Esophagus (tissue), 2 donors: ENCODE results near the gene ASGR2. TPM values are rescaled to one million over a fixed set of nuclear protein-coding genes. Genes with fewer than 3 reads are reported as not detected.
A peak's percentile ranks its signal among the peaks of the same experiment; 100 is the strongest.

Experiments
- H3K27ac ChIP-seq, 2 donors: one replicate each; pipeline ENCODE4 v1.5.1; 2013; ENCODE audit warnings: low read depth in 2 of 2, mild to moderate bottlenecking in 2 of 2, inconsistent platforms in 1 of 2, low read length in 1 of 2, moderate library complexity in 1 of 2
- H3K27me3 ChIP-seq, 2 donors: one replicate each; pipeline ENCODE4 v1.6.1; 2013; ENCODE audit warnings: low read length in 2 of 2, control low read depth in 1 of 2, mild to moderate bottlenecking in 1 of 2; ENCODE audit not compliant: insufficient read depth in 2 of 2, control insufficient read depth in 1 of 2
- H3K36me3 ChIP-seq, 2 donors: one replicate each; pipeline ENCODE4 v1.6.1; 2013; ENCODE audit warnings: low read length in 1 of 2; ENCODE audit not compliant: control insufficient read depth in 2 of 2, insufficient read depth in 2 of 2
- H3K4me1 ChIP-seq, 2 donors: one replicate each; pipeline ENCODE4 v1.6.1; 2013; ENCODE audit warnings: low read length in 1 of 2; ENCODE audit not compliant: control insufficient read depth in 2 of 2, insufficient read depth in 2 of 2
- H3K4me3 ChIP-seq, 2 donors: one replicate each; pipeline ENCODE4 v1.5.1; 2013; ENCODE audit warnings: low read length in 2 of 2, mild to moderate bottlenecking in 2 of 2, low read depth in 1 of 2, moderate library complexity in 1 of 2
- H3K9me3 ChIP-seq, 2 donors: one replicate each; pipeline ENCODE4 v1.6.1; 2013; ENCODE audit warnings: mild to moderate bottlenecking in 2 of 2, low read depth in 1 of 2, low read length in 1 of 2, moderate library complexity in 1 of 2; ENCODE audit not compliant: control insufficient read depth in 2 of 2, insufficient read depth in 1 of 2
- WGBS, 2 donors: extraction: QIAGEN DNeasy Blood & Tissue Kit; methylation state at CpG; one replicate each; pipeline ENCODE4 v1.1.7; 2013; 5-methylcytosine and 5-hydroxymethylcytosine counted together
- polyA plus RNA-seq, 2 donors: library from polyadenylated mRNA; stranded (reverse); fragments of 200-250 nt; gene quantifications; one replicate each; pipeline ENCODE4 v1.2.3, GENCODE V29; 2013
- donor health status: healthy with polysubstance abuse.
- donor health status: Bipolar disorder and iron deficiency.

The ASGR2 gene
- polyA plus RNA-seq, 2 donors = 0.24 to 1.00 TPM

DNA sequence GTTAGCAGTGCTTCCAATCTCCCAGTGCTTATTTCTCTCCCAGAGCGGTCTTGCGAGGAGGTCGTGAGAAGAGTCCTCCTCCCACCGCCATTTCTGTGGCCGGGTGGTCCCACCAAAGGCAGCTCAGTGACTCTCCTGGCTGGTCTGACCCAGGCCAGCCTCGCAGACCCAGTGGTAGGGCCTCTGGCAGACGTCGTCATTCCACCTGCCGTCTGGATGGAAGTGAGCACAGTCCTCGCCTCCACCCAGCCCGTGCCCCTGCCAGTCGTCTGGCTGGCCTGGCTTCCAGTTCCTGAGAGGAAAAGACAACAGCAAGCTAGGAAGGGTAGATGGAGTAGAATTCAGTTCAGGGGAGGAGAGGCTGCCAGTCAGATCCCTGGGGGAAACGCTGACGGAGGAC lies 39.7 kb downstream of the ASGR2 start:
- H3K4me1 ChIP-seq = no peaks in the 10 kb centered on the region
- WGBS, 2 donors = 83 to 87% methylated on average over 14 of the region's 14 CpGs
- no peaks in the 10 kb centered on the region for H3K27me3 ChIP-seq
- H3K9me3 ChIP-seq = no peaks in the 10 kb centered on the region
- no peak overlapping the region for H3K4me3 ChIP-seq
- no peak overlapping the region for H3K27ac ChIP-seq
- no peaks in the 10 kb centered on the region for H3K36me3 ChIP-seq

DNA sequence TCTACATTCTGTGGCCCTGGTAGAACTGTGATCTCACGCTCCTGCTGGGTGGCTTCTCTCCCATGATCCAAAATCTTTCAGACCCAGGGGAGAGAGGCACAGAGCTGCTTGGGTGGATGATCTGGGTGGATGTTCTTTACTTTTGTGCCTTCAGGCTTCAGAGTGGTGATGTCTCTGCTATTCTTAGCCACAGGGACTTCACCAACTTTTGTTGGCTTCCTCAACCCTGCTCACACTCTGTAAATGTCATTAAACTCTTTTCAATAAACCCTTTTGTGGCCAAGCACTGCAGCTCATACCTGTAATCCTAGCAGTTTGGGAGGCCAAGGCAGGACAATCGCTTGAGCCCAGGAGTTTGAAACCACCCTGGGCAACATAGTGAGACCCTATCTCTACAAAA lies 42.2 kb downstream of the ASGR2 start:
- 90 to 94% methylated on average over 2 of the region's 2 CpGs for WGBS, 2 donors
- H3K27me3 ChIP-seq = no peaks in the 10 kb centered on the region
- no peak overlapping the region for H3K4me3 ChIP-seq
- no peak overlapping the region for H3K27ac ChIP-seq
- H3K36me3 ChIP-seq = no peaks in the 10 kb centered on the region
- H3K9me3 ChIP-seq = peaks cover 0 to 6% of the 10 kb centered on the region in 2 donors
- no peaks in the 10 kb centered on the region for H3K4me1 ChIP-seq

DNA sequence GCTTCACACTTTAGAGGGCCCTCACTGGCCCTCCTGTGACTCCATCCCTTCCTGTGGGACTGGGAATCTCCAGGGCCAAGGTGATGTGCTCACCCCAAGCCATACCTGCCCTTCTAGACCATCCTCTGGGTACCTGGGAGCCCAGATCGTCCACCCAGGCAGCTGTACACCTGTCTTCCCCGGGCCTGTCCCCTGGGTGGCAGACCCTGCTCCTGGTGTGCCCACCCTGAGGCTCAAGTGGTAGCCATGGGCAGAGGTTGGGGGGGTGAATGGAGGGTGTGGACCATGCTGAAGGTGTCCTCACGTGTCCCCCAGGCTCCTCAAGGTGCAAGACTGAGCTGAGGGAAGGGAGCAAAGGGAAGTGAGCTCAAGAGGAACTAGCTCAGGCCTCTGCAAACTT lies 43.9 kb downstream of the ASGR2 start:
- Histone ChIP-seq H3K36me3 (no peaks in the 10 kb centered on the region), H3K27me3 (no peaks in the 10 kb centered on the region), H3K27ac (no peak overlapping the region), H3K4me3 (no peak overlapping the region), H3K9me3 (peaks cover 0 to 6% of the 10 kb centered on the region in 2 donors), H3K4me1 (no peaks in the 10 kb centered on the region)
- WGBS, 2 donors = 78 to 84% methylated on average over 3 of the region's 3 CpGs

DNA sequence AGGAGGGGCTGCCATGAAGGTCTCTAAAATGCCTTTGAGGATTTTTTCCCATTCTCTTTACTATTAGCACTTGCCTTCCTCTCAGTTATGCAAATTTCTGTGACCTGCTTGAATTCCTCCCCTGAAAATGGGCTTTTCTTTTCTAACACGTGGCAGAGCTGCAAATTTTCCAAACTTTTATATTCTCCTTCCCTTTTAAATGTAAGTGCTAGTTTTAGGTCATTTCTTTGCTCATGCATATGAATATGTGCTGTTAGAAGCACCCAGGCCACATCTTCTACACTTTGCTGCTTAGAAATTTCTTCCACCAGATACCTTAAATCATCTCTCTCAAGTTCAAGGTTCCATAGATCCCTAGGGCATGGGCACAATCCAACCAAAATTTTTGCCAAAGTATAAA lies 46.4 kb downstream of the ASGR2 start:
- Histone ChIP-seq H3K27me3 (no peaks in the 10 kb centered on the region), H3K36me3 (no peaks in the 10 kb centered on the region), H3K4me3 (no peak overlapping the region), H3K9me3 (peaks cover 0 to 6% of the 10 kb centered on the region in 2 donors), H3K27ac (no peak overlapping the region), H3K4me1 (no peaks in the 10 kb centered on the region)
- WGBS, 2 donors = 16 to 40% methylated on average over 1 of the region's 1 CpG

DNA sequence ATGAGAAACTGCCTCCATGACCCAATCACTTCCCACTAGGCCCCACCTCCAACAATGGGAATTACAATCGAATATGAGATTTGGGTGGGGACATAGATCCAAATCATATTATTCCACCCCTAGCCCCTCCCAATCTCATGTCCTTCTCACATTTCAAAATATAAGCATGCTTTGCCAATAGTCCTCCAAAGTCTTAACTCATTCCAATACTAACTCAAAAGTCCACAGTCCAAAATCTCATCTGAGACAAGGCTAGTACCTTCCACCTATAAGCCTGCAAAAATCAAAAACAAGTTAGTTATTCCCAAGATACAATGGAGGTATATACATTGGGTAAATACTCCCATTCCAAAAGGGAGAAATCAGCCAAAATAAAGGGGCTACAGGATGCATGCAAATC lies 47.4 kb downstream of the ASGR2 start:
- Histone ChIP-seq H3K4me3 (no peak overlapping the region), H3K4me1 (no peaks in the 10 kb centered on the region), H3K9me3 (peaks cover 0 to 6% of the 10 kb centered on the region in 2 donors), H3K27ac (no peak overlapping the region), H3K36me3 (no peaks in the 10 kb centered on the region), H3K27me3 (no peaks in the 10 kb centered on the region)
- 81 to 83% methylated on average over 1 of the region's 1 CpG for WGBS, 2 donors

DNA sequence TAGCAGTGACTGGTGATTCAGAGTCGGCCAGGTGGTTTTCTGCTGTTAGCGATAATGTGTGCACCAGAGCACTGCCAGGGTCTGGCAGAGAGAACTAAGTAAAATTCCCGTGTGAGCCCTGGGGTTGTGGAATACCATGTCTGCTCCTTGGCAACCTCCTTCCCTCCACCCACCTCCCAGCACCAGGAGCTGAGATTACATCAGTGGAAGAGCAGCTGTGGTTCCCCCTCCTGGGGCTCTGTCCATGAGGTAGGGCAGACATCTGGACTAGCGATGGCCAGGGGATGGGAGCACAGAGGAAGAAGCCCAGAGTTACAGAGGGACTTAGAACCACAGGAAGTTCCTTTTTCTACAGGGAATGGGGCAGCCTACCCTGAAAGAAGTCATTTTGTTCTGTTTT lies 50.4 kb downstream of the ASGR2 start:
- peaks cover 0 to 2% of the 10 kb centered on the region in 2 donors for H3K4me1 ChIP-seq
- no peak overlapping the region for H3K4me3 ChIP-seq
- H3K27me3 ChIP-seq = no peaks in the 10 kb centered on the region
- peaks cover 0 to 6% of the 10 kb centered on the region in 2 donors for H3K9me3 ChIP-seq
- no peak overlapping the region for H3K27ac ChIP-seq
- H3K36me3 ChIP-seq = no peaks in the 10 kb centered on the region
- 56 to 58% methylated on average over 4 of the region's 4 CpGs for WGBS, 2 donors

DNA sequence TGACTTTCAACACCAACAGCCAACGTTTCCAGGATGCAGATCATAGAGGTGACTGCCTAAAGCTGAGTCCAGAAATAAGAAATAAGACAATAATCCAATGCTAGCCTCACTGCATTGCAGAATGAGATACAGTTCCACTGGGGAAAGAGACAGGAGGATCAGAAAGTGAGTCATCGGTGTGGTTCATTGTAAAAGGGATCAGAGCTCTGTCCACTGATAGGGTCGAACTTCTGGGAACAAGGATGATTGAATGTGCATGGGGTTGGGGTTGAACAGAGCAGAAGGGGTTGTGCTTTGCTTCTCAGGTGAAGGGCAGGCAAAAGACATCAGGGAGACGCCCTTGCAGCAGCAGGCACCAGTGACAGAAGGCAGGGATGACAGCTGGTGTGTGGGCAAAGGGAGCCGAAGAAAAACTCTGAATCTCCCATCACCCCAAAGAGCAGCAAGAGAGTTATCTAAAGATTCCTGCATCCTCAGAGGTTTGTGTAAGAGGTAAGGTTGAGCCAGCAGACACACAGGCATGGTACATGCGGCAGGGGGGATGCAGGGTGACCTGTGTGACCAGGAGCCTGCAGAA lies 51.0 kb downstream of the ASGR2 start:
- Histone ChIP-seq H3K27me3 (no peaks in the 10 kb centered on the region), H3K9me3 (peaks cover 0 to 6% of the 10 kb centered on the region in 2 donors), H3K36me3 (no peaks in the 10 kb centered on the region), H3K4me1 (peaks cover 0 to 2% of the 10 kb centered on the region in 2 donors), H3K4me3 (no peak overlapping the region), H3K27ac (no peak overlapping the region)
- WGBS, 2 donors = 41 to 55% methylated on average over 6 of the region's 6 CpGs

DNA sequence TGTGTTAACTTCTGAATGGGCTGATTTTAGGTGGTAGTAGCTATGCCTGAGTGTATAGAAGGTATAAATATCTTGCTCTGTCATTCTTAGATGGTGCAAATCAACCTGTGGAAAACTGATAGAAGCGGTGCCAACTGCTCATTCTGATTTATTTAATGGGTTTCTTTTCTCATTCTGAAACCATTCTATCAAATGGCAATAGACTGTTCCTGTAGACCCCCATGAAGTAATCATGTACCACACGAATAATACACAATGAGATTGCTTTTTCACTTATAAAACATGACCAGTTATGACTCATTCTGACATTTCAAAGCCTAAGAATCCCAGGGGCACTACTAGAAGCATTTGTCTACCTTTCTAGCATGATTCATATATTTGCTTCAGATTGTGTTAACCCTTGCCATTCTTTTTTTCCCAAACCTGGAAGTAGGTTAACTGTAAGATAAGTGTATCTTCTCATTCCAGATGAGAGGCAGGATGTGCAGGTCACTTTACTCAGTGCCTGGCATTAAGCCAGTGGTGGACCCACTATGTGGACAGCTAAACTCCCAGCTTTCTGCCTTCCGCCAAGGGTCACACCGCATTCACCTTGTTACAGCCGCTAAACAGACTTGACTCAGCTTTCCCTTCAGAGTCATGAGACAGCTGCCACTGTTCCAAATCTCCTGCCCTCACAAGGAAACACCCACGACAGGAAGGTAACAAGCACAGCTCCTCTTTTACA lies 54.3 kb downstream of the ASGR2 start:
- no peaks in the 10 kb centered on the region for H3K9me3 ChIP-seq
- H3K4me3 ChIP-seq = no peak overlapping the region
- peaks cover 0 to 2% of the 10 kb centered on the region in 2 donors for H3K4me1 ChIP-seq
- H3K27ac ChIP-seq = peak overlapping the region; percentile 69 to 87
- H3K36me3 ChIP-seq = no peaks in the 10 kb centered on the region
- H3K27me3 ChIP-seq = no peaks in the 10 kb centered on the region
- 20 to 29% methylated on average over 6 of the region's 6 CpGs for WGBS, 2 donors

DNA sequence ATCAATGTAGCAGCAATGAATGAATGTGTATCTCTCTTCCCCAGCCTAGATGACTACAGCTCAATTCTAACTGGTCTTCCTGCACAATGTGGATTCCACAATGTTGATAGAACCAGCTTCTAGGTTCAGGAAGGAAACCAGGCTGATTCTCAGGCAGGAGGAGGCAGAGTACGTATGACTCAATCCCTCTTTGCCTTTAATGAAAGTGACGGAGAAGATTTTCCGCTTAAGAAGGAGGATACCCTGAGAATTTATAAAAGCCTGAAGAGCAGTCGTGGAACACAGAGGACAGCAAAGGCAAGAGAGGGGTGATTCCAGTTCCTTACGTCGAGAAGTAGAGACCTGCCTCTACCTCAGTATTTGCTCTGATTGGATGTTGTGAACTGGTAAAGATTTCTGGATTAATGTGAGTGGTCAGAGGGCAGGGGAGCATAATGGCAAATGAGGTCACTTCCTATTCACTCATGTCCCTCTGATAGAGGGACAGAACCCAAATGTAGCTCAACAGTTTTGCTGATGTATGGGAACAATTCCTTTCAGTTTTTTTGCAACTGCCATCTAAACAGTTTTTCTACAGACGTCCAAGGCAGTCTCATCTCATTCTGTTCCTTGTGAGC lies 55.7 kb downstream of the ASGR2 start:
- Histone ChIP-seq H3K36me3 (no peaks in the 10 kb centered on the region), H3K9me3 (no peaks in the 10 kb centered on the region), H3K27me3 (no peaks in the 10 kb centered on the region), H3K4me3 (no peak overlapping the region), H3K4me1 (peaks cover 0 to 2% of the 10 kb centered on the region in 2 donors), H3K27ac (peak overlapping the region in 1 of 2 donors; percentile 45)
- WGBS, 2 donors = 55 to 67% methylated on average over 7 of the region's 7 CpGs
